HepG2 (cell line): ENCODE measurements around the gene CCDC87. TPM values are rescaled to one million over a fixed set of nuclear protein-coding genes. Genes with fewer than 3 reads are reported as not detected.
A peak's percentile ranks its signal among the peaks of the same experiment; 100 is the strongest.

ENCODE experiments used
- ELF1 ChIP-seq: sonication (generic); formaldehyde crosslinking; IDR thresholded peaks from 2 replicates; pipeline ENCODE4 v1.4.0; 2020; ENCODE audit warnings: missing genetic modification reagents
- ELF4 ChIP-seq: sonication (generic); formaldehyde crosslinking; IDR thresholded peaks from 2 replicates; pipeline ENCODE4 v1.5.0; 2020; ENCODE audit warnings: missing genetic modification reagents, mild to moderate bottlenecking, moderate library complexity, borderline replicate concordance
- NFYB ChIP-seq: sonication (generic); formaldehyde crosslinking; IDR thresholded peaks from 2 replicates; pipeline ENCODE4 v1.4.0; 2020; ENCODE audit warnings: missing genetic modification reagents
- RFXAP ChIP-seq: sonication (generic); formaldehyde crosslinking; IDR thresholded peaks from 2 replicates; pipeline ENCODE4 v1.4.0; 2020; ENCODE audit warnings: missing genetic modification reagents, borderline replicate concordance
- ZNF142 ChIP-seq: sonication (generic); formaldehyde crosslinking; IDR thresholded peaks from 2 replicates; pipeline ENCODE4 v1.4.0; 2020; ENCODE audit warnings: missing genetic modification reagents
- ZNF317 ChIP-seq: sonication (generic); formaldehyde crosslinking; IDR thresholded peaks from 2 replicates; pipeline ENCODE4 v1.5.0; 2020; ENCODE audit warnings: mild to moderate bottlenecking, missing genetic modification reagents
- ZNF333 ChIP-seq: sonication (generic); formaldehyde crosslinking; IDR thresholded peaks from 2 replicates; pipeline ENCODE4 v1.4.0; 2020; ENCODE audit warnings: mild to moderate bottlenecking, missing genetic modification reagents, borderline replicate concordance
- ZNF570 ChIP-seq: sonication (generic); formaldehyde crosslinking; IDR thresholded peaks from 2 replicates; pipeline ENCODE4 v1.4.0; 2020; ENCODE audit warnings: mild to moderate bottlenecking, missing genetic modification reagents, borderline replicate concordance
- ZNF607 ChIP-seq: sonication (generic); formaldehyde crosslinking; IDR thresholded peaks from 2 replicates; pipeline ENCODE4 v1.5.1; 2020; ENCODE audit warnings: missing genetic modification reagents, mild to moderate bottlenecking, borderline replicate concordance
- ZNF816 ChIP-seq: sonication (generic); formaldehyde crosslinking; IDR thresholded peaks from 2 replicates; pipeline ENCODE4 v1.8.0; 2022; ENCODE audit warnings: missing genetic modification reagents, mild to moderate bottlenecking, borderline replicate concordance
- ZSCAN25 ChIP-seq: sonication (generic); formaldehyde crosslinking; IDR thresholded peaks from 2 replicates; pipeline ENCODE4 v1.8.0; 2022; ENCODE audit warnings: mild to moderate bottlenecking, missing genetic modification reagents
- polyA plus RNA-seq, 8 experiments: library from polyadenylated mRNA; depleted of rRNA in 3 of 8; stranded (reverse) in 7 of 8; unstranded in 1 of 8; fragments of >200 nt; fragmentation: Illumina TruSeq in 4 of 8; extraction: Trizol in 4 of 8; gene quantifications; 2 replicates each; pipeline versions ENCODE4 v1.2.1 to v1.2.3, GENCODE V29; 2011 to 2016; ENCODE audit warnings: low read depth in 4 of 8, missing spikeins in 1 of 8, mixed read lengths in 1 of 8; ENCODE audit not compliant: insufficient read depth in 1 of 8
- total RNA-seq, 5 experiments: library from RNA; depleted of rRNA; stranded (reverse); fragments of >200 nt; fragmentation: Illumina TruSeq; extraction: Trizol; gene quantifications; 2 replicates each; pipeline ENCODE4 v1.2.3, GENCODE V29; 2016; ENCODE audit warnings: low read depth in 1 of 5
- TF ChIP-seq, protein P1 (sequence below): sonication (generic); formaldehyde crosslinking; IDR thresholded peaks from 2 replicates; pipeline ENCODE4 v1.5.1; 2020; ENCODE audit warnings: mild to moderate bottlenecking, missing genetic modification reagents, borderline replicate concordance
- TF ChIP-seq, protein P2 (sequence below): sonication (generic); formaldehyde crosslinking; IDR thresholded peaks from 2 replicates; pipeline ENCODE4 v1.8.0; 2023; ENCODE audit warnings: mild to moderate bottlenecking, missing genetic modification reagents
- TF ChIP-seq, protein P3 (sequence below): sonication (generic); formaldehyde crosslinking; IDR thresholded peaks from 2 replicates; pipeline ENCODE4 v1.9.0; 2021; ENCODE audit warnings: missing genetic modification reagents, borderline replicate concordance

Gene CCDC87
- total and polyA plus RNA-seq, 2 of the 13 experiments (the other 11 are each of a cell fraction or from before 2014, with no cell fraction given): 0.05 to 0.42 TPM

GRCh38 chr11:66545701-66546367 lies 47.0 kb downstream of the CCDC87 start, which contains the start of gene ZDHHC24 (continued):
- TF ChIP-seq ELF4 (CRISPR knock-in tag) (peak; percentile 67; the same call in 1 of the 2 replicates), ZNF607 (CRISPR knock-in tag) (no peak; the same call in 1 of the 2 replicates), ZNF317 (CRISPR knock-in tag) (peak; percentile 53; the same call in 1 of the 2 replicates), ZNF570 (no peak), ELF1 (peak; percentile 95), RFXAP (no peak), ZNF333 (CRISPR knock-in tag) (peak; percentile 74; the same call in 1 of the 2 replicates), NFYB (peak; percentile 92), ZSCAN25 (CRISPR knock-in tag) (0 out of 2 replicates have a peak, but pooled peaks have one; percentile 19), ZNF142 (CRISPR knock-in tag) (0 out of 2 replicates have a peak, but pooled peaks have one; percentile 22), ZNF816 (CRISPR knock-in tag) (no peak)
- TF ChIP-seq, protein P1, sequence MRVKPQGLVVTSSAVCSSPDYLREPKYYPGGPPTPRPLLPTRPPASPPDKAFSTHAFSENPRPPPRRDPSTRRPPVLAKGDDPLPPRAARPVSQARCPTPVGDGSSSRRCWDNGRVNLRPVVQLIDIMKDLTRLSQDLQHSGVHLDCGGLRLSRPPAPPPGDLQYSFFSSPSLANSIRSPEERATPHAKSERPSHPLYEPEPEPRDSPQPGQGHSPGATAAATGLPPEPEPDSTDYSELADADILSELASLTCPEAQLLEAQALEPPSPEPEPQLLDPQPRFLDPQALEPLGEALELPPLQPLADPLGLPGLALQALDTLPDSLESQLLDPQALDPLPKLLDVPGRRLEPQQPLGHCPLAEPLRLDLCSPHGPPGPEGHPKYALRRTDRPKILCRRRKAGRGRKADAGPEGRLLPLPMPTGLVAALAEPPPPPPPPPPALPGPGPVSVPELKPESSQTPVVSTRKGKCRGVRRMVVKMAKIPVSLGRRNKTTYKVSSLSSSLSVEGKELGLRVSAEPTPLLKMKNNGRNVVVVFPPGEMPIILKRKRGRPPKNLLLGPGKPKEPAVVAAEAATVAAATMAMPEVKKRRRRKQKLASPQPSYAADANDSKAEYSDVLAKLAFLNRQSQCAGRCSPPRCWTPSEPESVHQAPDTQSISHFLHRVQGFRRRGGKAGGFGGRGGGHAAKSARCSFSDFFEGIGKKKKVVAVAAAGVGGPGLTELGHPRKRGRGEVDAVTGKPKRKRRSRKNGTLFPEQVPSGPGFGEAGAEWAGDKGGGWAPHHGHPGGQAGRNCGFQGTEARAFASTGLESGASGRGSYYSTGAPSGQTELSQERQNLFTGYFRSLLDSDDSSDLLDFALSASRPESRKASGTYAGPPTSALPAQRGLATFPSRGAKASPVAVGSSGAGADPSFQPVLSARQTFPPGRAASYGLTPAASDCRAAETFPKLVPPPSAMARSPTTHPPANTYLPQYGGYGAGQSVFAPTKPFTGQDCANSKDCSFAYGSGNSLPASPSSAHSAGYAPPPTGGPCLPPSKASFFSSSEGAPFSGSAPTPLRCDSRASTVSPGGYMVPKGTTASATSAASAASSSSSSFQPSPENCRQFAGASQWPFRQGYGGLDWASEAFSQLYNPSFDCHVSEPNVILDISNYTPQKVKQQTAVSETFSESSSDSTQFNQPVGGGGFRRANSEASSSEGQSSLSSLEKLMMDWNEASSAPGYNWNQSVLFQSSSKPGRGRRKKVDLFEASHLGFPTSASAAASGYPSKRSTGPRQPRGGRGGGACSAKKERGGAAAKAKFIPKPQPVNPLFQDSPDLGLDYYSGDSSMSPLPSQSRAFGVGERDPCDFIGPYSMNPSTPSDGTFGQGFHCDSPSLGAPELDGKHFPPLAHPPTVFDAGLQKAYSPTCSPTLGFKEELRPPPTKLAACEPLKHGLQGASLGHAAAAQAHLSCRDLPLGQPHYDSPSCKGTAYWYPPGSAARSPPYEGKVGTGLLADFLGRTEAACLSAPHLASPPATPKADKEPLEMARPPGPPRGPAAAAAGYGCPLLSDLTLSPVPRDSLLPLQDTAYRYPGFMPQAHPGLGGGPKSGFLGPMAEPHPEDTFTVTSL (CRISPR knock-in tag): no peak
- TF ChIP-seq, protein P2, sequence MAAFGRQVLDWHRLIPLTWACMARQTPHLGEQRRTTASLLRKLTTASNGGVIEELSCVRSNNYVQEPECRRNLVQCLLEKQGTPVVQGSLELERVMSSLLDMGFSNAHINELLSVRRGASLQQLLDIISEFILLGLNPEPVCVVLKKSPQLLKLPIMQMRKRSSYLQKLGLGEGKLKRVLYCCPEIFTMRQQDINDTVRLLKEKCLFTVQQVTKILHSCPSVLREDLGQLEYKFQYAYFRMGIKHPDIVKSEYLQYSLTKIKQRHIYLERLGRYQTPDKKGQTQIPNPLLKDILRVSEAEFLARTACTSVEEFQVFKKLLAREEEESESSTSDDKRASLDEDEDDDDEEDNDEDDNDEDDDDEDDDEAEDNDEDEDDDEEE: no peak
- TF ChIP-seq, protein P3, sequence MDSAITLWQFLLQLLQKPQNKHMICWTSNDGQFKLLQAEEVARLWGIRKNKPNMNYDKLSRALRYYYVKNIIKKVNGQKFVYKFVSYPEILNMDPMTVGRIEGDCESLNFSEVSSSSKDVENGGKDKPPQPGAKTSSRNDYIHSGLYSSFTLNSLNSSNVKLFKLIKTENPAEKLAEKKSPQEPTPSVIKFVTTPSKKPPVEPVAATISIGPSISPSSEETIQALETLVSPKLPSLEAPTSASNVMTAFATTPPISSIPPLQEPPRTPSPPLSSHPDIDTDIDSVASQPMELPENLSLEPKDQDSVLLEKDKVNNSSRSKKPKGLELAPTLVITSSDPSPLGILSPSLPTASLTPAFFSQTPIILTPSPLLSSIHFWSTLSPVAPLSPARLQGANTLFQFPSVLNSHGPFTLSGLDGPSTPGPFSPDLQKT (CRISPR knock-in tag): no peak
